GM12878 (cell line): ENCODE results near the gene TRIM63. TPM values are rescaled to one million over a fixed set of nuclear protein-coding genes. Genes with fewer than 3 reads are reported as not detected.

Source experiments
- ATAC-seq: fragments of 200-7000 bp; cut with Tn5 transposase; 3 replicates; pipeline ENCODE4 v1.9.1; 2020; ENCODE audit warnings: mild to moderate bottlenecking, moderate library complexity
- BruUV-seq: library from RNA; stranded (reverse); fragments of 400-500 nt; replicated peaks from 2 replicates; lab custom pipeline; 2021; lab: Mats Ljungman, UMichigan
- CTCF ChIA-PET: fragments of 300-600 bp; sonication (Branson Sonifier 250); formaldehyde crosslinking; extraction: SDS; loops from one replicate; lab custom pipeline; 2021; ENCODE audit warnings: inconsistent platforms; lab: Yijun Ruan, JAX
- POLR2A ChIA-PET: fragments of 350-600 bp; formaldehyde crosslinking; extraction: SDS; loops from one replicate; lab custom pipeline; 2021; ENCODE audit warnings: inconsistent platforms; lab: Charles Lee
- RAD21 ChIA-PET: fragments of 300-600 bp; sonication (Branson Sonifier 250); formaldehyde crosslinking; loops from one replicate; lab custom pipeline; 2023; ENCODE audit warnings: antibody characterized with exemption; ENCODE audit not compliant: unreplicated experiment; lab: Charles Lee
- SMC1A ChIA-PET: fragments of 300-600 bp; sonication (Branson Sonifier 250); formaldehyde crosslinking; loops from one replicate; lab custom pipeline; 2023; ENCODE audit not compliant: unreplicated experiment, uncharacterized antibody; lab: Charles Lee
- DNase-seq: peaks from one replicate; pipeline ENCODE4 v3.0.0-alpha.2; 2011; ENCODE audit warnings: low read depth, low spot score
- FAIRE-seq: peaks from 3 replicates; lab custom pipeline; 2011; peaks lifted over from hg19 to GRCh38; lab: Jason Lieb, UNC
- H2AFZ ChIP-seq: 2 replicates; pipeline ENCODE4 v1.6.0; 2011; ENCODE audit warnings: low read depth, low read length, control low read depth; ENCODE audit not compliant: control insufficient read depth
- H3K27ac ChIP-seq: 2 replicates; pipeline ENCODE4 v1.5.1; 2011; ENCODE audit warnings: control low read depth; ENCODE audit not compliant: control insufficient read depth, insufficient read depth
- H3K27me3 ChIP-seq, 2 experiments: replicated peaks in 1 of 2; 2 replicates each; pipeline versions ENCODE4 v1.6.0 to v1.6.1; 2011; ENCODE audit warnings: low read length in 1 of 2; ENCODE audit not compliant: control insufficient read depth in 2 of 2, insufficient read depth in 2 of 2
- H3K36me3 ChIP-seq, 2 experiments: 2 replicates each; pipeline ENCODE4 v1.5.1; 2011; ENCODE audit warnings: low read length in 1 of 2; ENCODE audit not compliant: control insufficient read depth in 2 of 2, insufficient read depth in 2 of 2
- H3K4me1 ChIP-seq: 2 replicates; pipeline ENCODE4 v1.6.1; 2011; ENCODE audit warnings: mild to moderate bottlenecking, low read length, moderate library complexity, mixed read lengths; ENCODE audit not compliant: control insufficient read depth, insufficient read depth
- H3K4me2 ChIP-seq: 2 replicates; pipeline ENCODE4 v1.6.0; 2011; ENCODE audit warnings: control low read depth; ENCODE audit not compliant: control insufficient read depth, insufficient read depth
- H3K4me3 ChIP-seq: fragments of 200-600 bp; sonication (generic); 2 replicates; pipeline ENCODE4 v1.5.1; 2016
- H3K79me2 ChIP-seq: 2 replicates; pipeline ENCODE4 v1.6.0; 2011; ENCODE audit warnings: low read length; ENCODE audit not compliant: control insufficient read depth, insufficient read depth
- H3K9ac ChIP-seq: 2 replicates; pipeline ENCODE4 v1.8.0; 2011; ENCODE audit warnings: low read length, control low read depth, mixed read lengths; ENCODE audit not compliant: control insufficient read depth, insufficient read depth
- H3K9me3 ChIP-seq: replicated peaks from 3 replicates; pipeline ENCODE4 v1.5.1; 2011; ENCODE audit warnings: mild to moderate bottlenecking, low read length; ENCODE audit not compliant: control insufficient read depth, insufficient read depth
- H4K20me1 ChIP-seq: 2 replicates; pipeline ENCODE4 v1.6.0; 2011; ENCODE audit not compliant: control insufficient read depth, insufficient read depth
- LARP7 ChIP-seq: fragments of 450-650 bp; IDR thresholded peaks from 2 replicates; pipeline ENCODE4 v1.6.1; 2017; ENCODE audit warnings: mild to moderate bottlenecking
- NR2C1 ChIP-seq: fragments of 450-650 bp; IDR thresholded peaks from 2 replicates; pipeline ENCODE4 v1.6.1; 2017; ENCODE audit warnings: antibody characterized with exemption, mild to moderate bottlenecking, moderate library complexity
- PKNOX1 ChIP-seq: fragments of 450-650 bp; IDR thresholded peaks from 2 replicates; pipeline ENCODE4 v1.6.1; 2016; ENCODE audit warnings: mild to moderate bottlenecking
- RAD21 ChIP-seq: IDR thresholded peaks from 2 replicates; pipeline ENCODE4 v1.6.1; 2011; ENCODE audit warnings: mild to moderate bottlenecking, low read depth, low read length, moderate library complexity; ENCODE audit not compliant: insufficient read depth
- SMARCA5 ChIP-seq: fragments of 450-650 bp; IDR thresholded peaks from 2 replicates; pipeline ENCODE4 v1.6.1; 2017; ENCODE audit warnings: mild to moderate bottlenecking
- SMC3 ChIP-seq: IDR thresholded peaks from 2 replicates; pipeline ENCODE4 v1.6.1; 2011; ENCODE audit warnings: low read length, improper control_type of control experiment, borderline replicate concordance
- STAT1 ChIP-seq: fragments of 450-650 bp; conservative IDR thresholded peaks from 2 replicates; pipeline ENCODE4 v1.6.1; 2014; ENCODE audit warnings: antibody characterized with exemption, mild to moderate bottlenecking
- ZBTB40 ChIP-seq: fragments of 450-650 bp; IDR thresholded peaks from 2 replicates; pipeline ENCODE4 v1.6.1; 2016; ENCODE audit warnings: mild to moderate bottlenecking, moderate library complexity, borderline replicate concordance
- ZZZ3 ChIP-seq: IDR thresholded peaks from 2 replicates; pipeline ENCODE4 v1.6.1; 2011; ENCODE audit warnings: low read depth; ENCODE audit not compliant: control insufficient read depth, insufficient read length
- WGBS: methylation state at CpG from one replicate; pipeline ENCODE4 v1.1.6; 2016; ENCODE audit warnings: low lambda C conversion rate; ENCODE audit not compliant: insufficient replicate concordance, insufficient coverage; ENCODE audit errors: missing lambda C conversion rate; 5-methylcytosine and 5-hydroxymethylcytosine counted together
- in situ Hi-C: fragments of 300-500 bp; cut with MboI; formaldehyde crosslinking; loops from 9 replicates; pipeline ENCODE4 v1.14.3; 2018; ENCODE audit warnings: mixed read lengths
- intact Hi-C: fragments of 100-400 bp; cut with micrococcal nuclease; formaldehyde crosslinking; loops from one replicate; pipeline ENCODE4 v1.14.2; 2022; ENCODE audit not compliant: unreplicated experiment
- polyA plus RNA-seq, 11 experiments: library from polyadenylated mRNA; depleted of rRNA in 4 of 11; unstranded in 6 of 11; stranded (reverse) in 5 of 11; fragments of >200 nt; fragmentation: Nextera tagmentation in 4 of 11; fragmentation: Illumina TruSeq in 1 of 11; extraction: Ambion mirVana in 4 of 11; extraction: Trizol in 1 of 11; gene quantifications; 1 replicate in 1 of 11; 2 replicates in 10 of 11; pipeline versions ENCODE4 v1.2.1 to v1.2.3, GENCODE V29; 2011 to 2016; ENCODE audit warnings: inconsistent platforms in 2 of 11, missing spikeins in 2 of 11, low read depth in 1 of 11
- total RNA-seq, 4 experiments: library from RNA; depleted of rRNA in 3 of 4; stranded (reverse); fragments of >200 nt in 3 of 4; fragmentation: Illumina TruSeq in 1 of 4; extraction: Trizol in 1 of 4; gene quantifications; 2 replicates each; pipeline versions ENCODE4 v1.2.1 to v1.2.3, GENCODE V29; 2013 to 2021
- TF ChIP-seq, protein P1 (sequence below): IDR thresholded peaks from 2 replicates; pipeline ENCODE4 v1.6.1; 2011; ENCODE audit warnings: low read depth, low read length, improper control_type of control experiment, borderline replicate concordance
- TF ChIP-seq, protein P2 (sequence below), 3 experiments: IDR thresholded peaks in 2 of 3; conservative IDR thresholded peaks in 1 of 3; 2 replicates each; pipeline ENCODE4 v1.5.1; 2011; ENCODE audit warnings: low read depth in 3 of 3, low read length in 3 of 3, mild to moderate bottlenecking in 3 of 3, control low read depth in 2 of 3, moderate library complexity in 2 of 3, inconsistent platforms in 1 of 3, mixed read lengths in 1 of 3; ENCODE audit not compliant: control insufficient read depth in 2 of 3, insufficient read depth in 1 of 3; ENCODE audit errors: extremely low read depth in 1 of 3

Gene TRIM63
- total and polyA plus RNA-seq, 10 of the 15 experiments (the other 5 are each of a cell fraction or from before 2014, with no cell fraction given), result not detected

GRCh38 chr1:26036756-26037281, 30.6 kb downstream of the TRIM63 start (continued):
- no peak for TF ChIP-seq ZBTB40

GRCh38 chr1:26035959-26036755, 31.3 kb downstream of the TRIM63 start:
- POLR2A ChIA-PET, result interaction anchor here (0.8 kb wide), 1 partner anchor 109 kb away, joined by 3 read pairs; no protein-coding TSS in a partner anchor
- FAIRE-seq, result peak; percentile 88
- no TSS peak for BruUV-seq
- 0 out of 3 replicates have a peak, but pooled peaks cover 2% of the 10 kb centered on the region for H3K9me3 ChIP-seq
- H3K79me2 ChIP-seq, result no peaks in the 10 kb centered on the region
- RAD21 ChIA-PET, result interaction anchor here (0.6 to 1.8 kb wide), 5 partner anchors 103 to 381 kb away, joined by 3 to 11 read pairs (median 4); no protein-coding TSS in a partner anchor
- H3K27me3 ChIP-seq, result peaks cover 0 to 2% of the 10 kb centered on the region in 2 experiments
- H2AFZ ChIP-seq, result peak overlapping the region; percentile 88
- CTCF ChIA-PET, result interaction anchor here (0.5 to 4.2 kb wide), 17 partner anchors 9 to 239 kb away, joined by 3 to 35 read pairs (median 4); partner anchors contain the start of genes CEP85 and ZNF593
- peak overlapping the region; percentile 100 for H3K4me2 ChIP-seq
- H3K4me1 ChIP-seq, result peaks cover 10% of the 10 kb centered on the region; the same call in 1 of the 2 replicates
- H4K20me1 ChIP-seq, result no peaks in the 10 kb centered on the region
- in situ Hi-C loops (no loop called here), intact Hi-C loops (loop anchor here (5.0 kb wide), 2 partner anchors 71 to 111 kb away; no protein-coding TSS in a partner anchor)
- ATAC-seq, result peak; percentile 93
- peak overlapping the region; percentile 20; the same call in 1 of the 2 replicates for H3K9ac ChIP-seq
- peak; percentile 13 for DNase-seq
- WGBS, result 18% methylated on average over 39 of the region's 39 CpGs
- SMC1A ChIA-PET, result interaction anchor here (0.7 to 0.8 kb wide), 2 partner anchors 109 to 243 kb away, joined by 4 to 6 read pairs; no protein-coding TSS in a partner anchor
- H3K27ac ChIP-seq, result no peak overlapping the region
- no peaks in the 10 kb centered on the region for H3K36me3 ChIP-seq
- peak overlapping the region; percentile 86 for H3K4me3 ChIP-seq
- TF ChIP-seq ZZZ3 (no peak), PKNOX1 (no peak), SMARCA5 (peak; percentile 45; the same call in 1 of the 2 replicates), LARP7 (0 out of 2 replicates have a peak, but pooled peaks have one; percentile 35), RAD21 (peak; percentile 82), NR2C1 (no peak), SMC3 (peak; percentile 46; the same call in 1 of the 2 replicates), STAT1 (0 out of 2 replicates have a peak, but pooled peaks have one; percentile 19)
- TF ChIP-seq, protein P1, sequence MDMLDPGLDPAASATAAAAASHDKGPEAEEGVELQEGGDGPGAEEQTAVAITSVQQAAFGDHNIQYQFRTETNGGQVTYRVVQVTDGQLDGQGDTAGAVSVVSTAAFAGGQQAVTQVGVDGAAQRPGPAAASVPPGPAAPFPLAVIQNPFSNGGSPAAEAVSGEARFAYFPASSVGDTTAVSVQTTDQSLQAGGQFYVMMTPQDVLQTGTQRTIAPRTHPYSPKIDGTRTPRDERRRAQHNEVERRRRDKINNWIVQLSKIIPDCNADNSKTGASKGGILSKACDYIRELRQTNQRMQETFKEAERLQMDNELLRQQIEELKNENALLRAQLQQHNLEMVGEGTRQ, result no peak
- TF ChIP-seq, protein P2, sequence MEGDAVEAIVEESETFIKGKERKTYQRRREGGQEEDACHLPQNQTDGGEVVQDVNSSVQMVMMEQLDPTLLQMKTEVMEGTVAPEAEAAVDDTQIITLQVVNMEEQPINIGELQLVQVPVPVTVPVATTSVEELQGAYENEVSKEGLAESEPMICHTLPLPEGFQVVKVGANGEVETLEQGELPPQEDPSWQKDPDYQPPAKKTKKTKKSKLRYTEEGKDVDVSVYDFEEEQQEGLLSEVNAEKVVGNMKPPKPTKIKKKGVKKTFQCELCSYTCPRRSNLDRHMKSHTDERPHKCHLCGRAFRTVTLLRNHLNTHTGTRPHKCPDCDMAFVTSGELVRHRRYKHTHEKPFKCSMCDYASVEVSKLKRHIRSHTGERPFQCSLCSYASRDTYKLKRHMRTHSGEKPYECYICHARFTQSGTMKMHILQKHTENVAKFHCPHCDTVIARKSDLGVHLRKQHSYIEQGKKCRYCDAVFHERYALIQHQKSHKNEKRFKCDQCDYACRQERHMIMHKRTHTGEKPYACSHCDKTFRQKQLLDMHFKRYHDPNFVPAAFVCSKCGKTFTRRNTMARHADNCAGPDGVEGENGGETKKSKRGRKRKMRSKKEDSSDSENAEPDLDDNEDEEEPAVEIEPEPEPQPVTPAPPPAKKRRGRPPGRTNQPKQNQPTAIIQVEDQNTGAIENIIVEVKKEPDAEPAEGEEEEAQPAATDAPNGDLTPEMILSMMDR (IDR thresholded peaks at IDR 0.05 in 2 of 3, conservative IDR thresholded peaks at IDR 0.05 in 1 of 3; ENCODE audit: control insufficient read depth in 2 of 3, extremely low read depth in 1 of 3, insufficient read depth in 1 of 3, low read depth in 3 of 3, low read length in 3 of 3), result peak; percentile 97 to 100 (median 97); a peak in 5 of 6 replicates
